CD4-positive, alpha-beta T cell treated with Interleukin-6 for 4 hours (primary cell): ENCODE measurements around the gene SLC16A2.
"Not testable (repeated sequence)": the region's sequence is repeated elsewhere in the genome, so short reads cannot be mapped to it uniquely, and the experiment has no call there.

Experiments used
- DNase-seq: peaks from one replicate; pipeline ENCODE4 v3.0.0-alpha.2; 2020; ENCODE audit warnings: mixed read lengths

The SLC16A2 gene

GRCh38 chrX:74510401-74510800, 89.1 kb downstream of the SLC16A2 start:
- DNase-seq, result no peak

GRCh38 chrX:74511704-74512103, 90.4 kb downstream of the SLC16A2 start:
- DNase-seq, result no peak

DNA sequence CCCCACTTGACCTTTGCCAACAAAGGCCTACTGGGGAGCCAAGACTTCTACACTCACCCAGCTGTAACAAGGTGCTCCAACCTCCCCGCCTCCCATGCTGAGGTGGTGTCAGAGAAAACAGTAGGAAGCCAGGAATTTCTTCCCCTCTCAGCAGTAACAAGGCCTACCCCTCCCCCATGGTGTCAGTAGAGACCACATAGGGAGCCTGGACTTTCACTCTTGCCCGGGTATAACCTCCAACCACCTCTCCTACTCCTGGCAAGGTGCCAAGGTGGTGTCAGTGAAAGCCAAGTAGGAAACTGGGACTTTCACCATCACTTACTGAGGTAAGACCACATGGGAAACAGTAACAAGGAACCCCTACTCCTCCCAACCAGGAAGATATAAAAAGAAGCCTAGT, 93.1 kb downstream of the SLC16A2 start:
- DNase-seq, result no peak

DNA sequence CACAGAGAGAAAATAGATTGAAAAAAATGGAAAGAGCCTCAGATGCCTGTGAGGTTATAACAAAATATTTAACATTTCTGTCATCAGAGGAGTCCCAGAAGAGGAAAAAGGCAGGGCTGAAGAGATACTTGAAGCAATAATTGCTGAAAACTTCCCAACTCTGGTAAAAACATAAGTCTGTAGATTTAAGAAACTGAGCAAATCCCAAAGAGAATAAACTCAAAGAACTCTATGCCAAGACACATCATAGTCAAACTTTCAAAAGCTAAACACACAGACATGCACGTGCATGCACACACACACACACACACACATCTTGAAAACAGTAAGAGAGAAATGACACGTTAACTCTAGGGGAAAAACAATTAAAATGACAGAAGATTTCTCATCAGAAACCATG, 94.1 kb downstream of the SLC16A2 start:
- no peak for DNase-seq

DNA sequence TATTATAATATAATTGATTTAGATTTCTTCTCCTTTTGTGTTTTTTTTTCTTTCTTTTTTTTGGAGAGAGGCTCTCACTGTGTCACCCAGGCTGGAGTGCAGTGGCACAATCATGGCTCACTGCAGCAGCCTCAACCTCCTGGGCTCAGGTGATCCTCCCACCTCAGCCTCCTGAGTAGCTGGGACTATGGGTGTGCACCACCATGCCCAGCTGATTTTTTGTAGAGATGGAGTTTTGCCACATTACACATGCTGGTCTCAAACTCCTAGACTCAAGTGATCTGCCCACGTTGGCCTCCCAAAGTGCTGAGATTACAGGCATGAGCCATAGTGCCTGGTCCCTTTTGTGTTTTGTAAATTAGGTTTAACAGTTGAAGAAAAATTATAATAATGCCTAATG, 94.7 kb downstream of the SLC16A2 start:
- not testable (repeated sequence) for DNase-seq

DNA sequence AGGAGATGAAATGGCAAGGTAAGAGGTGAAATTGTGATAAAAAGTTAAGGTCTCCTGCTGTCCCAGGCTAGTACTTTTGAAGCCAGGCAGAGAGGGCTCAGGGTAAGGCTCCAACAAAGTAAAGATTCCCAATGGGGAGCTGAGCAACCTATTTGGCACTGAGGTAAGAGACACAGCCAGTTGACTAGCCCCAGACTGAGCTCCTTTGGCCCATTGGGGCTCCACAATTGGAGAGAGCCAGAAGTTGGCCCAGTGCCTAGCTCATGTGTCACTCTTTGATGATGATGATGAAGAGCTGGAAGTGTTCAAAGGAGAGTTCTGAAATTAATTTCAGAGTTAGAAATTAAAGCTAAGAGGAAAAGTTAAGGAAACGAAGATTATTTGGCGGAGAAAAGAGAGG, 98.6 kb downstream of the SLC16A2 start:
- DNase-seq, result no peak

GRCh38 chrX:74520291-74520690, 99.0 kb downstream of the SLC16A2 start:
- no peak for DNase-seq

DNA sequence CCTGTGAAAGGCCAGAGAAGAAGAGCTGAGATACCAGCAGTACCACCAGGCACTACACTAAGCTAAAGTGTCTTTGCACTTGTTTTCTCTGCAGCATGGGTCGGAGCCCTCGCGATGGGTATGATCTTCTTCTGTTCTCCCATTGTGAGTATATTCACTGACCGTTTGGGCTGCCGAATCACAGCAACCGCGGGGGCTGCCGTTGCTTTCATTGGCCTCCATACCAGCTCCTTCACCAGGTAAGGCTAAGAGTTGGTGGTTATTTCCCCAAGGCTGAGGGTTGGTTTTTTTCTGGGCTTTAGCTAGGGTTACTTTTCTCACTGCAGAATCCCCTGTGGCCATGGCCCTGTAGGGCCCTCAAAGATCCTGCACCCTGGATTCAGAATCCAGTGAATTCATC, 99.6 kb downstream of the SLC16A2 start:
- no peak for DNase-seq

DNA sequence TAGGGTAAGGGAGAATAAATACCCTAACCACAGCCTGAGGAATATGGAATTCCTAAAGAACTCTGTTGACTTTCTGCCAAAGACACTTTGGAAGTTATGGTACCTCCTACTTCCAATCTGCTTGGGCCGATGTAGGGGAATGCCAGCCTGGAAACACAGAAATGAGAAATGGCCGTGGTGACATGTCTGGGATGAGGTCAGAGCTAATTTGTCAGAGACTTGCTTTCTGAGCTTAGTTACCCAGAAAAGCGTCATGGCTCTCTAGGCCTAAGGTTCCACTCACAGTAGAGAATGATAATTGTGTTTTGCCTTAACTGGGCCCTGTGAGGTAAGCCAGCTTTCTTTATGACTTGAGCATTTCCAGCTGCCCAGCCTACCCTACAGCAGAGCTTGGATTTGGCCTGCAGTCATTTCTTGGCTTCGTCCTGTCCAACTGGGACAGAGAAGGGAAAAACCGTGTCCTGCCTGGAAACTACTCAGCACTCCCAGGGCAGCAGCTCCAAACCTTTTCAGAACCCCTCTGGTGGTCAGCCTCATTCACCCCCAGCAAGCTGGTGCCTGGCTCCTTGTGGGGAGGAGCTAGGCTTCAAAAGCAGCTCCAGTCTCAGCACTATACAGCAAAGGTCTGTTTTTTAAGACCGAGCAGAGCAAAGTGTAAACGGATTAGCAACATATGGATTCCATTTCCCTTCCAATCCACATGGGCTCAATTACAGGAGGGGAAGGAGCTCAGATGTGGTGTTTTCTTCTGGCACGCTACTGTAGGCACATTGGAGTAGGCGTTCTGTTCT, 100.9 kb downstream of the SLC16A2 start:
- DNase-seq, result no peak

DNA sequence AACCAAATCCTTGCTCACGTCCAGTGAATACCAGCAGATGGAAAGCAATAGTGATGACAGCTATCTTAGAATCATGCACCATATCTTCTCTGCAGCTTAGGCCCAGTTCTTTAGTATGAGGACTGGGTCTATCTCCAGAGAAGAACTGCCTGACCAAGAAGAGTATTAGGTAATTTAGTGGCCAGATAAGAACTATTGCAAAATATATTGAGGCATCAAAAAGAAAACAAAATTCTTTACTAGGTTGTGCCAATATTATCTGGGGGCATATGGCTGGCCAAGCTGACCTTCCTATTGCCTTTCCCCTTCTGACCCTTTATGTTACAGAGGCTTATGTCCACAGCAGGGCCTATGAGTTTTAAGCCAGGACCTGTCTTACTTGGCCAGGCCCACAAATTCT, 101.9 kb downstream of the SLC16A2 start:
- no peak for DNase-seq

- DNase-seq, result no peak
These were observed 102.8 kb downstream of the SLC16A2 start for GRCh38 chrX:74523870-74524735.

GRCh38 chrX:74525116-74525515, 103.8 kb downstream of the SLC16A2 start:
- no peak for DNase-seq

- DNase-seq, result no peak
These were observed 105.5 kb downstream of the SLC16A2 start for GRCh38 chrX:74526764-74527163.

DNA sequence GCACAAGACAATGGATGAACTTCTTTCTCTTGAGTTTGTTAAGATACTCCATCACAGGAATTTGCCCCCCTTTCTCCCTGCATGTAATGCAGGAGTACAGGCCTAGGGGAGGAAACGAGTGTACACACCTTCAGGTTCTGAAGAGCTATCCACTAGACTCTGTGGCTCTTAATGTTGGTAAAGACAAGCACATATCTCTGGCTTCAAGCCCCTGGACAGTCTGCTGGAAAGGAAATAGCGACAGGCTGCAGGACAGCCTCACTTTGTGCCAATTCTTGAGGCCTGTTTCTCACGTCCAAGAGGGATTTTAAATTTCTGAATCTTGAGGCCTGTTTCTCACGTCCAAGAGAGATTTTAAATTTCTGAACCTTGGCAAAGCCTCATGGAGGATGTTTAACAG, 106.1 kb downstream of the SLC16A2 start:
- DNase-seq, result no peak

DNA sequence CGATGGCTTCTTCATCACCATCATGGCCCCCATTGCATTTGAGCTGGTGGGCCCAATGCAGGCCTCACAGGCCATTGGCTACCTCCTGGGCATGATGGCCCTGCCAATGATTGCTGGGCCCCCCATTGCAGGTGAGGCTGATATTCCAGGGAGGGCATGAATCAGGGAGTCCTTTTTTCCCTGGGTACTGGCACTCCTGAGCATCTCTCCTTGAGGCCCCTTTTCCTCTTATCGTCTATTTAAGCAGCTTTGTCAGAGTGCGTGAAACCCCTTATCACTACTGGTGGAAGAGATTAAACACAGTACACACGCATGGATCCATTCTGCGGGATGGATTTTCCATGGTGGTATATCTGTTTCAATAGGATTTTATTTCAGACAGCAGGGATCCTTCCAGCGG, 108.0 kb downstream of the SLC16A2 start:
- no peak for DNase-seq

- no peak for DNase-seq
These were observed 109.8 kb downstream of the SLC16A2 start for GRCh38 chrX:74531081-74531480.

- DNase-seq, result no peak
These were observed 113.3 kb downstream of the SLC16A2 start for GRCh38 chrX:74534569-74535038.

GRCh38 chrX:74535086-74535407, 113.8 kb downstream of the SLC16A2 start:
- no peak for DNase-seq

DNA sequence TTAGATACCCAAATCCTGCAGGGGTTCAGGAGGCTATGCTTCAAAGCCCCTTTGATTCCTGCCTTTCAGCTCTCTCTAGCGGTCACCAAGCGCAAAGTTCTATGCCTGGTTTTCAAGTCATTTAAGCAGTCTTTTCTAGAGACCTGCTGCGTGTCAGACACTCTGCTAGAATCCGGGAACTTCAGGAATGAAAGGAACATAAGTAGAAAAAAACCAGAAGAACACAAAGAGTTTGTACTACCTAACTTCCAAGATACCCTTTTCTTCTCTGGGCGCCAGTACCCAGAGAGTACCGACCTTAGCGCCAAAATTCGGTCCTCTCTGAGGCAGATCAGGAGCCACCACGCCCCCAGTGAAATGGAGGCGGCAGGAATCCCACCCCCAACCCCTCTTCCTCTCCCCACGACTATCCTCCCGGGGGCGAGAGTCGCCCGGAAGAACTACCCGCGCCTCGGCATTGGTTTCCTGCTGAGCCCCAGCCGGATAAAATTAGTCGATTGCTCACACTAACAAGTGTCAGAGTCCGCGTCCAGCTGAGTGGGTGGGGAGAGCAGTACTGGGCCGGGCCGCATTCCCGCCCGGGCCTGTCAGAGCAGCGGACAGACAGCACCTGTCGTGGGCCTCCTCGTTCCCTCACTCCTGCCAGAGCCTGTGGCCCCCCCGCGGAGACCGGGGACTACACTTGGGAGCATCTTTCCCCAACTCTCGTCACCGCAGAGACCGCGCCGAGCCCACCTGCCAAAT, 114.3 kb downstream of the SLC16A2 start:
- DNase-seq, result peak; percentile 56

- DNase-seq, result peak; percentile 41
These were observed 115.0 kb downstream of the SLC16A2 start for GRCh38 chrX:74536152-74536831.

DNA sequence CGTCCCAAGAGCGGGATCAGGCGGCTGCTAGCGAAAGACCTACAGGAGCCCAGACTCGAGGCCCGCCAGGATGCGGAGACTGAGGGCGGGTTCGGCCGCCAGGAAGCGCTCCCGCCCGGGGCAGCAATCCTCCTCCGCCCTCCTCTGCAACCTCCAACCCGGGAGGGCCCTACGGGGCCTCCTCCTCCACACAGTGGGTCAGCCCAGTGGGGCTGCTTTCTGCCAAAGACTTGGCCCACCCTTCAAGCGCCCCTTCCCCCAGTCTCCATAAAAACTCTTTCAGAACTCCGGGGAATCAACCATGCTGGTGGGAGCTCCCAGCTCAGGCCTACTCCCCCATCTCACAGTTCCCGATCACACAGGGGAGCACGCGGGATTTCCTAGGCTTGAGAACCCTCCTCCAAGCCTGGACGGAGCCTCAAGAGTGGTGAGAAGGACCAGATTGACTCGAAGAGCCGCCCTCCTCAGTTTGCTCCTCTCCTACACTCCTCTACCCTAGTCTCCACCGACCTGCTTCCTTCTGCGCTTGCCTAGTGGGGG, 115.6 kb downstream of the SLC16A2 start:
- no peak for DNase-seq

DNA sequence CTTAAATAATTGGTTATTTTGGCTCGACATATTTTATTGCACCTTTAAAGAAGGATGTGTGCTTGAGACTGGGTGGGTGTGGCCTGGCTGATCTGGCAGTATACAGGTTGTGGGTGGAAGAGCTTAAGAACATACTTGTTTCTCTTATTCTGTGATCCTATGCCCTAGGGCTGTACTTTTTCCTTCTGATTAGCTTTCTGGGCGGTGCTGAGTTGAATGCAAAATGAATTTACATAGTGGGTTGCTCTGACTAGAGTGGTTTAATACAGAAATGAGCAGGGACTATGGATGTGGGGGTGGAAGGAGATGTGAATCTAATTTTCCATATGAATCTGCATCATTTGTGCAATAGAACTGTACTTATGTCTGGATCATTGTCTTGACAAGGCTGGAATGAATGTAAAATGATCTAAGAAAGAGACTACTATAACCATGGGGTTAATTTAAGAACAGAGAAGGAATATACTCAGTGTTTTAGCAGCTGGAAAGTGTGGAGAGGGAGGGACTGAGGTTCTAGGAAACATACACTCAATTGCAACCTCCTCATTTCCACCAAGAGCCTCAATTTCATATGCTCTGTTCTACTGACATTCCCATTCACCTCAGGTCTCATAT, 119.4 kb downstream of the SLC16A2 start:
- no peak for DNase-seq
